K562 (cell line): ENCODE results near the gene PCBP3. TPM values are rescaled to one million over a fixed set of nuclear protein-coding genes. Genes with fewer than 3 reads are reported as not detected.

Experiments used
- PTTG1 ChIP-seq: fragments of 450-650 bp; IDR thresholded peaks from 2 replicates; pipeline ENCODE4 v1.6.1; 2016; ENCODE audit warnings: low read depth, mild to moderate bottlenecking, missing genetic modification characterization, missing compliant biosample characterization
- RREB1 ChIP-seq: fragments of 250-450 bp; sonication (Bioruptor Pico); IDR thresholded peaks from 2 replicates; pipeline ENCODE4 v1.4.0; 2020
- TSHZ1 ChIP-seq: fragments of 250-450 bp; sonication (Bioruptor Pico); IDR thresholded peaks from 2 replicates; pipeline ENCODE4 v1.4.0; 2020; ENCODE audit warnings: mild to moderate bottlenecking, moderate library complexity
- polyA plus RNA-seq, 8 experiments: library from polyadenylated mRNA; depleted of rRNA in 4 of 8; stranded (reverse) in 5 of 8; unstranded in 3 of 8; fragments of >200 nt; fragmentation: Nextera tagmentation in 2 of 8; fragmentation: Illumina TruSeq in 1 of 8; extraction: Ambion mirVana in 2 of 8; extraction: Trizol in 1 of 8; gene quantifications; 2 replicates each; pipeline versions ENCODE4 v1.2.1 to v1.2.3, GENCODE V29; 2011 to 2014; ENCODE audit warnings: inconsistent platforms in 1 of 8, missing spikeins in 1 of 8
- total RNA-seq, 7 experiments: library from RNA; depleted of rRNA in 6 of 7; stranded (reverse); fragments of >200 nt in 6 of 7; fragmentation: Illumina TruSeq in 2 of 7; extraction: Trizol in 2 of 7; gene quantifications; 2 replicates each; pipeline versions ENCODE4 v1.2.1 to v1.2.3, GENCODE V29; 2011 to 2021; ENCODE audit warnings: low replicate concordance in 1 of 7

The PCBP3 gene
- total and polyA plus RNA-seq, 9 of the 15 experiments (the other 6 are each of a cell fraction or from before 2014, with no cell fraction given): 0.18 TPM; not detected in 8

GRCh38 chr21:45767071-45768006 is 123.8 kb downstream of the PCBP3 start (continued):
- TF ChIP-seq RREB1 (CRISPR knock-in tag): no peak
- TF ChIP-seq PTTG1: no peak
- TF ChIP-seq TSHZ1 (CRISPR knock-in tag): no peak
